ENCODE data around the gene ZFHX2.

Gene ZFHX2

GRCh38 chr14:23482823-23483148 is 68.8 kb downstream of the ZFHX2 start:
- TF ChIP-seq CTCF (IDR thresholded peaks at IDR 0.05; ENCODE audit: low read depth, low read length): no peak
- H3K4me3 ChIP-seq (ENCODE audit: low read depth, low read length): no peak overlapping the region

DNA sequence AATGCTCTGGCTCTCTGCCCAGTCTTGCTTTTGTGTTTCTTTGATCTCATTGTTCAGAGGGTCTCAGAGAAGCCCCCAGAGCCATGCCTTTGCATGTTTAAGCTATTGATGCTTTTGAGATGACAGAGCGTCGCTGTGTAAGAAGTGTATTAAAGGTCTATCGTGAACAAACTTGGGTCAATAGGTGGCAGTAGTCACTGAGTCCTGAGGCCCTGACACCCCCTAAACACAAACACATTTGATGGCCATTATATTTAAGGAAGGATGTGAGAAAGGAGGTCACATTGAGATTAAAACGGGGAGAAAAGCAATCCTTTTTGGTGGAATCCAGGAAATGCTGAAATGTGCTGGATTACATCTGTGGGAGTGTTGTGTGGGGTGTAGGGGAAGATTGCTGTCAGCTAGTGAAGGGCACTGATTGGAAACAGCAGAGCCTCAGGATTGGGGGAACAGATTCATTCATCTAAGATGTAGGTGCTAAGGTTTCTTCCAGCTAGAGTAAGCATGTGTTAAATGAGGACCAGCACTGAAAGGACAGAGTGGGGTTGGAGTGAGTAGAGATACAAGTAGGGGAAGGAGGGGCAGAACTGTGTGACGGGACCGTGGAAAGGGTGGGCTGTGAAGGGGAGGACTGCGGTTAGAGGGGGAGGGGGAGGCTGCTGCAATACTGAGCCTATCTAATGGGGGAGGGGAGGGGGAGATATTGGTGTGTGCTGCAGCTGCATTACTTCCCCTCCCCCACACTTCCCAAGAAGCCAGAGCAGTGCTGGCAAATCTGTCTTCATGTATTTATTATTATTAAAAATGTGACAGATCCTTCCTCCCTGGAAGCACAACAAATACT is 69.4 kb downstream of the ZFHX2 start:
- no peak overlapping the region for H3K4me3 ChIP-seq (ENCODE audit: low read depth, low read length)
- TF ChIP-seq CTCF (IDR thresholded peaks at IDR 0.05; ENCODE audit: low read depth, low read length): no peak

DNA sequence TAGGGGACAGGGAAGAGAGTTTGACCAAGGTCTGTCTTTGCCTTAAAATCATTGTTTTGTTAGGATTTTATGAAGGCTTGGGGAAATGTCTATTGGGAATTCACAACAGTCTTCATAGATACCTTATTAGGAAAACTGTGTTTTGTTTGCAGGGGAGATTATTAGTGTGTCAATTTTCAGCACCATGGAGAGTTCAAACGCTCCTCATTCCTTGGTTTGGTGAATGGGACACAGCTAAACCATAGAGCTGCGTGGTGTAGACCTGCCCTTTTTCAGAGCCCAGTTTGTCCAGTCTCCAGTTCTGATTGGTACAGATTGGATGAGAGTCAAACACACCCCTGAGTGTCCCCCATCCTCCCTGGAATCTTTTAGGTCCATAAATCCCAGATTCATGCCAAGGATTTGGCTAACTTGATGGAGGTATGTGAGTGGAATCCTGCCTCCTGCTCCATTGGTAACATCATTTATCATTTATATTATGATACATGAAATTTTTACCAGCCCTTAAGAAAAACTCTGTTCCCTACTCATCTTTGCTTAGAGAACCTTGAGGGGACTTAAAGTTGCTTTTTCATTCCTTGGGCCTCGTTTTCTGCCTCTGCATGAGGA is 70.1 kb downstream of the ZFHX2 start:
- no peak for TF ChIP-seq CTCF (IDR thresholded peaks at IDR 0.05; ENCODE audit: low read depth, low read length)
- no peak overlapping the region for H3K4me3 ChIP-seq (ENCODE audit: low read depth, low read length)

GRCh38 chr14:23478109-23478759 is 73.3 kb downstream of the ZFHX2 start:
- H3K4me3 ChIP-seq (ENCODE audit: low read depth, low read length): no peak overlapping the region
- TF ChIP-seq CTCF (IDR thresholded peaks at IDR 0.05; ENCODE audit: low read depth, low read length): peak; percentile 44; the same call in 1 of the 2 replicates

GRCh38 chr14:23470947-23471346 is 80.6 kb downstream of the ZFHX2 start:
- no peak overlapping the region for H3K4me3 ChIP-seq (ENCODE audit: low read depth, low read length)
- no peak for TF ChIP-seq CTCF (IDR thresholded peaks at IDR 0.05; ENCODE audit: low read depth, low read length)

Measured in WI38 (cell line).